NCI-H2029 (cell line): ENCODE data around the gene NRTN.

ENCODE experiments used
- DNase-seq: peaks from one replicate; lab custom pipeline; 2025; lab: John Stamatoyannopoulos, UW

NRTN gene

DNA sequence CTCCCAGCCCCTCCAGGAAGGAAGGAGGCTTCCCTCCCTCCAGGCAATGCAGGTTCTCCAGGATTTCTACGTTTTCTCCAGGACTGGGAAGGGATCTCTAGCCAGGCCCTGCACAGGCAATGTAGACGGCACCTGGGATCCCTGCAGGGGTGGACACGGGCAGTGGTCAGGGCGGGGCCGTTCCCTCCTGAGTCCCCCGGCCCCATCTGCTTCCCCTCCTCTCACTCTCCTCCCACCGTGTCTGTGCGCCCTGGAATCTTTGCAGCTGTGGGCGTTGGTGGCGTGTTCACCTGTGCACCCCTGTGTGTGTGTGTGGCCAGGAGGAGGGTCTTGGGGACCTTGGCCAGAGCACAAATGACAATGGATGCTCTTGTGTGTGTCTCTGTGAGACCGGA lies 10.0 kb downstream of the NRTN start:
- no peak for DNase-seq

DNA sequence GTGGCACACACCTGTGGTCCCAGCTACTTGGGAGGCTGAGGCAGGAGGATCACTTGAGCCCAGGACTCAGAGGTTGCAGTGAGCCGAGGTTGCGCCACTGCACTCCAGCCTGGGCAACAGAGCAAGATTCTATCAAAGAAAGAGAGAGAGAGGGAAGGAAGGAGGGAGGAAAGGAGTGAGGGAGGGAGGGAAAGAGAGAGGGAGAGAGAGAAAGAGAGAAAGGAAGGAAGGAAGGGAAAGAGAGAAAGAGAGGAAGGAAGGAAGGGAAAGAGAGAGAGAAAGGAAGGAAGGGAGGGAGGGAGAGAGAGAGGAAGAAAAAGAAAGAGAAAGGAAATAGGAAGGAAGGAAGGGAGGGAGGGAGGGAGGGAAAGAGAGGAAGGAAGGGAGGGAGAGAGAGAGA lies 12.4 kb downstream of the NRTN start:
- DNase-seq: no peak

DNA sequence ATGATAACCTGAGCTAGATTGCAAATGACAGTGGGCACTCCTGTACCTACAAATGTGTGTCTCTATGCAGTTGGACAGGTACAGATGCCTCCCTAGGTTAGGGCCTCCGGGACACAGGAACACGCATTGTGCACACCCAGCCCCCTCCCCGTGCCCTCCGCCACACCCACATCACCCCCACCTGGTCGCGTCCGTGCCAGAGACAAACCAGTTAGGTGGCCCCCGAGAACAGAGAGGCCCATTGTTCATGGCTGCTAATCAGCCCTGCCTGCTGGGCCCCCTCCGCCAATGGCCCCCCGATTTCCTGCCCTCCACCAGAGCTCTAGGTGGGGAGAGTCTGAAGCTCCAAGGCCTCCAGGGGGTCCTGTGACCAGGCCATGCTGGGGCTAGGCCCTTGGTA lies 13.7 kb downstream of the NRTN start:
- no peak for DNase-seq

DNA sequence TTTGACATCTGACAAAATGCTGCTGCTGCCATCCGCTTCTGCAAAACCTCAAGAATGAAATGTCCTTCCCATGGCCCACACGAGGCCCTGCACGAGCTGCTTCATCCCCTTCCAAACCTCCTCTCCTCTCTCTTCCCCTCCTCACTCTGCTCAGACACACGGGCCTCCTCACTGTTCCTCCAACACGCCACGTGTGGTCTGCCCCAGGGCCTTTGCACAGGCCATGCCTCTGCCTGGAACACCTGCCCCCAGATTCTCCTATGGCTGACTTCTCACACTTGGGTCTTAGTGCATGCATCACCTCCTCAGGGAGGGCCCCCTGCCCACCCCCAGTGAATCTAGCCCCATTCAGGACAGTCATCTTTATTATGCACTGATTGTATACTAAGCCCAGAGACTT lies 15.9 kb downstream of the NRTN start:
- DNase-seq: no peak

DNA sequence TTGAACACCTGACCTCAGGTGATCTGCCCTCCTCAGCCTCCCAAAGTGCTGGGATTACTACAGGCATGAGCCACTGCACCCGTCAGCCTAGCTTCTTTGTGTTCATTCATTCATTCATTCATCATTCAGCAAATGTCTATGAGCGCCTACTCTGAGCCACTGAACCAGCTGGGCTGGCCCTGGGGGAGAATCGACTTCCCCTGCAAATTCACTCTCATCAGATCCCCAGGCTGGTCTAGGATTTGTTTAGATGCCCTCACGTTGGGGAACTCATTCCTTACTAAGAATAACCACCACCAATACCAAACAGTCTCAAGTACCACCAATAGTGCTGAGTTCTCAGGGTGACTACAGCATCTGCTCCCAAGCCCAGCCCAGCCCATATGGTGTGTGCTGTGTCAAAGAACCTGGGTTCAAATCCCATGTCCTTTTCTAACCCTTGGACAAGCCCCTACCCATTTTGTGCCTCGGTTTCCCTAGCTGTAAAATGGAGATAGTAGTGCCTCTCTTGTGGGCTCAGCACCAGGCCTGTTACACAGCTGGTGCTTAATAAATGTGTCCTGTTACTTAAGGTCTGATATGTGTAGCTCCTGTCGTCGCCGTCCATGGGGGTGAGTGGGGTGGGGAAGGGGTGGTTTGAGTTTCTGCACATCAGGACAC lies 16.8 kb downstream of the NRTN start:
- no peak for DNase-seq

DNA sequence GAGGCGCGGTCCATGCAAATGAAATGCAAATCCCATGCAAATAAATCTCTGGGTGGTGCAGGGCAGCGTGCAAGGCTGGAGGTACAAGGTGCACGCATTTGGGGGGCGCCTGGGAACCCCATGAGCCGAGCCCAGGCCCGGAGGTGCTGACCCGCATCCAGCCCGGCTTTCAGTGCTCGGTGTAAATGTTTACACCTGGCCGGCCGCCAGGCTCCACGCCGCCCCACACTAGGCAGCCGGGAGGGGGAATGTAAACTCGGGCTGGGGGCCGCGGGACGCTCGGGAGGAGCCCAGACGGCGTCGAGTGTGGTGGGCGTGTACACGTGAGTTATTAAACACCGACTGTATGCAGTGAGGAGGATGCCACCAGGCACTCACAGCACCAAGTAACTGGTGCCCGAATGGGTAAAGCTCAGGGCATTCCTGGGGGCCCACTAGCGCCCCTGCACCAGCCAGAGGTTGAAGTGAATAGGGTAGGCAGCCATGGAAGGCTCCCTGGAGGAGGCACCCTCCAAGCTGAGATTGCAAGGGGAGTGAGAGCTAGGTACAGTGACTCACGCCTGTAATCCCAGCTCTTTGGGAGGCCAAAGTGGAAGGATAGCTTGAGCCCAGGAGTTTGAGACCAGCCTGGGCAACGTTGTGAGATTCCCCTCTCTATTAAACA lies 17.4 kb downstream of the NRTN start:
- DNase-seq: no peak

DNA sequence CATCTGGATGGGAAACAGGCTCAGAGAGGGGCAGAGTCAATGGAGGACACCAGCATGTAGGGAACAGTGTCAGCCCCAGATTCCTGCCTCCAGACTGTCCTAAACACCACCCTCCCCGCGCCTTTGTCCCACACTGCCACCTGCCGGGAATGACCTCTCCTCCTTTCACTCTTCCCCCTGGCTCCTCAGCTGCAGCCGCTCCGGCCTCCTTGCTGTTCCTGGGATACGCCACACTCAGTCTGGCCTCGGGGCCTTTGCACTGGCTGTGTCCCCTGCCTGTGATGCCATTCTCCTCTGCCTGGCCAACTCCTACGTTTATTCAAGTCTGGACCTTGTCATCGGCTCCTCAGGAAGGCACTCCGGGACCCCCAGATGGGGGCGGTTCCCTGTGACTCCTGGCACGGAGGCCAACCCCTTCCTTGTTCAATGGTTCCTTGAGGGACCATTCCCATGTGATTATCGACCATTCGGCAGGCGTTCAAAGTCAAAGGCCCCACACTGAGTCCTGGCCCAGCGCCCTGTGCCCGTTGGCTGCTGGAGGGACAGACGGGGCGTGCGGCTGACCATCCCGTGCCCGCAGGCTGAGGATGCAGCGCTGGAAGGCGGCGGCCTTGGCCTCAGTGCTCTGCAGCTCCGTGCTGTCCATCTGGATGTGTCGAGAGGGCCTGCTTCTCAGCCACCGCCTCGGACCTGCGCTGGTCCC lies 18.9 kb downstream of the NRTN start:
- DNase-seq: no peak

DNA sequence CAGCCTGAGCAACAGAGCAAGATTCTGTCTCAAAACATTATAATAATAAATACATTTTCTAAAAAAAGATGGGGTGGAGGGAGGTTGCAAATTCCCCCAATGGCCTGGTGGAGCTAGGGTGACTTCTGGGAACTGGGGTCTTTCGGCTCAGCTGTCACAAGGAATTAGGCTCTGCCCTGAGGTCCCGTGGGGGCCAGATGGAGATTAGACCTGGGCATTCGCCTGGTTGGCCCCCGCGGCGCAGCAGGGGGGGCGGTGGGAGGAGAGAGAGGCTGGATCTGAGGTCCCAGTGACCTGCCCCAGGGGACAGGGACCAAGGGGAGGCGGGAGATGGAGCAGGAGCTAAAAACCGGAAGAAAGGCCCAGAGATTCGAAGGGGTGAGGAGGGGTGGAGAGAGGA lies 19.9 kb downstream of the NRTN start:
- no peak for DNase-seq

DNA sequence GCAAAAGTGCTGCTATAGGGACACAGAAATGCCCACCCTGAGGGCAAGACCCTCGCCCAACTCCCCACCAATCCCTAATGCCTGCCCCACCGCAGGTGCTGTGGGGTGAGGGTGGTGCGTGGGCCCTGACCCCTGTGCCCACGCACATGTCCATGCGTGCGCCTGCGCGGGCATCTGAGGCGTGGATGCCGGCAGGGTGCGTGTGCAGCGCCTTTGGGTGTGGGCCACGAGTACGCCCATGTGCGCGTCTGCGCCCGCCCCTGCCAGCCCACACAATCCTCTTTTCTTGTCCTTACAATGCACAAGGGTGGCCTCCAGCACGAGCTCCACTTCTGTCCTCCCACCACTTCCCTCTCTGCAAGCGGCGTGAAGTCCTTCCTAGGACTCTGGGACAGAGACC lies 20.3 kb downstream of the NRTN start:
- no peak for DNase-seq

DNA sequence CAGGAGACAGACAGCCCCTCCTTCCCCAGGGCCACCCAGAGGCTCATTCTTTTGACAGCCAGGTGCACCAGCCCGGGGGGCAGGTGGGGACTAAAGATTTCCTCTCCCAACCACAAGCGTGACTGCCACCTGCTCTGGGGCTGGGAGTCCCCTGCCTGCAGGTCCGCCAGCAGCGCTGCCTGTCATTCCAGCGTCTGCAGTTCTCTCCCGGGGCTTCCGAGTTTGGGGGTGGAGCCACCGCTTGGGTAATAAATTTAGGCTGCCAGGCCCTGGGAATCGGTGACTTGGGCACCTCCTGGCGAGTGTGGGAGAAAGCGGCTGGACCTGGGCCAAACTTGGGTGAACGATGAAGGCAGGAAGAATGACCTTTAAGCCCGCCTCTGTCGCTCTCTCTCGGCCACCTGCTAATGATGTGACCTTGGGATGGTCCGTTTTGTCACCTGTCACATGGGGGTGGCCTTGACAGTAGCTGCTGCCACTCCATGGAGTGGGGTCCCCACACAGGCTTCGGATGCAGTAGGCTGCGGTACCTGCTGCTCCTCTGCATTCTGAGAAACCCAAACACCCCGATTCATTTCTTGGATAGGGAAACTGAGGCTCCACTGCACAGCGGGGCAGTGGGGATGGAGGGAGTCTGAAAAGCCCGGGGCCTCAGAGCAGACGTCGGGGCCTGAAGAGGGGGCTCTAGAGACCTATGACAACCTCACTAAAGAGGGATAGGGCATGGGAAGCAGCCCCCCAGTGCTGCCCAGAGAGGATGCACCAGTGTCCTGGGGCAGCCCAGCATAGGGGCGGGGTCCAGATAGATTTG lies 21.9 kb downstream of the NRTN start:
- DNase-seq: peak; percentile 91

DNA sequence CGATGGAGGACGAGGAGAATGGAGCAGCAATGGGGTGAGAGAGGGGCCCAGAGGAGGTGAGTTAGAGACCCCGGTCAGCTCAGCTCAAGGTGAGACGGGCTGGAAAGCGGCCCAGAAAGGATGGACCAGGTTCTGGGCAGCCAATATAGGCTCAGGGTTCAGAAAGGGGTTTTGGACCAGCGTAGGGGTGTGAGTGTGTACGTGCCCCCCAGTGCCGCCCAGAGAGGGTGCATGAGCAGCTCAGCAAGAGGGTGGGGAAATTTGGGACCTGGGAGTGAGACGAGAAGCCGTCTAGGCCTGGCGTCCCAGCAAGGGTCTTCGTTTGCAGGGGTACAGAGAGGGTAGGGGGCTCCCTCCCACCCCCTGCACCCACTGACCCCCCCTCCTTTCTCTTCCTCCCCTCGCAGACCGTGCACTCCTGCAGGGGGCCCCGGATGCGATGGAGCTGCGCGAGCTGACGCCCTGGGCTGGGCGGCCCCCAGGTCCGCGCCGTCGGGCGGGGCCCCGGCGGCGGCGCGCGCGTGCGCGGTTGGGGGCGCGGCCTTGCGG lies 22.5 kb downstream of the NRTN start:
- no peak for DNase-seq

DNA sequence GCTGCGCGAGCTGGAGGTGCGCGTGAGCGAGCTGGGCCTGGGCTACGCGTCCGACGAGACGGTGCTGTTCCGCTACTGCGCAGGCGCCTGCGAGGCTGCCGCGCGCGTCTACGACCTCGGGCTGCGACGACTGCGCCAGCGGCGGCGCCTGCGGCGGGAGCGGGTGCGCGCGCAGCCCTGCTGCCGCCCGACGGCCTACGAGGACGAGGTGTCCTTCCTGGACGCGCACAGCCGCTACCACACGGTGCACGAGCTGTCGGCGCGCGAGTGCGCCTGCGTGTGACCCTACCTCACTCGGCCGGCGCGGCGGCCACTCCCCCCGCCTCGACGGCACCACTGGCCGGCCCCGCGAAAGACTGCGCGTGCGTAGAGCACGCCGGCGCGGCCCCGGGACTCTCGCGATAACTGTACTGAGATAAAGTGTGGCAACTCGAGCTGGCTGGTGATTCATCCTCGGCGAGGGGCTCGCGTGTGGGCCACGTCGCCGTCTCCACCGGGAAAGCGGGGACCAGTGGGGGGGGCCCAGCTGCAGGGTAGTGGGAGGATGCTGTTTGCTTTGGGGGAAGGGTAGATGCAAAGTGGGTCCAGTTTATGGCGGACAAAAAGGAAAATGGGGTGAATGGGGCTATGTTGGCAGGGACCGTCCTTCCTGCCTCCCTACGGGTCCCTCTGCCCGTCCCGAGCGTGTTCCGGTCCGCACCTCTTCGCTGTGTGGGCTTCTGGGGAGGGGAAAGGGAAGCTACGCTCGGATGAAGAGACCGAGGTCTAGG lies 23.2 kb downstream of the NRTN start:
- DNase-seq: peak; percentile 95

DNA sequence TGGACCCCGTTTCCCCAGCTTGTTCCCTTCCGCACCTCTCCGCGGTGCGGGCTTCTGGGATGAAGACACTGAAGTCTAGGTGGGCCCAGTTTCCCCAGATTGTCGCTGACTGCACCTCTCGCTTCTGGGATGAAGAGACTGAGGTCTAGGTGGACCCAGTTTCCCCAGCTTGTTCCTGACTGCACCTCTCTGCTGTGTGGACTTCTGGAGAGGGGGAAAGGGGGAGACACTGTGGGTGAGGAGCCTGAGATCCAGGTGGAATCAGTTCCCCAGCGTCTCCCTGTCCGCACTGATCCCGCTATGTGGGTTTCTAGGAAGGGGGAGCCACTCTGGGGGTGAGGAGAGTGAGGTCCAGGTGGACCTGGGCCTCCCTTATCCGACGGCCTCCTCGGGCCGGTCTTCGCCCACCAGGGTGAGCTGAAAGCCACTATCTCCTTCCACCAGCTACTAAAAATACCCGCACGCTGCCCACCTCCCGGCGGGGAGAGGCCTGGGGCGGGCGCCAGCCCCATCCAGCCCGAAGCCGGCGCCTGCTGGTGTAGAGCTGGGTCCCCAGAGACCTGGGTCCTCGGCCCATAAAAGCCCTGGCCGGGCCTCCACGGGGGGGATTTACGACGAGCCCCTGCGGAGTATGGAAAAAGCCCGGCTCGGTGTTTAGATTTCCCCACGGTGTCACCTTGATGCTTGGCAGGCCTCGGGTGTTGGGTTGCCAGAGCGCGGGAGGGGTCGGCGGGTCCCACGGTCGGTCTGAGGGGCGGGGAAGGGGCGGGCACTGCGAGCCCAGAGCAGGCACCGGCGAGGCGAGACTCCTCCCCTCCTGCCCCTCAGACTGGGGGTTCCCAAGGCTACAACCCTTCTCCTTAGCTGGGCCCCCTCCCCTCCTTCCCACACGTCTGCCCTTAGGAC lies 24.0 kb downstream of the NRTN start:
- DNase-seq: peak; percentile 67

DNA sequence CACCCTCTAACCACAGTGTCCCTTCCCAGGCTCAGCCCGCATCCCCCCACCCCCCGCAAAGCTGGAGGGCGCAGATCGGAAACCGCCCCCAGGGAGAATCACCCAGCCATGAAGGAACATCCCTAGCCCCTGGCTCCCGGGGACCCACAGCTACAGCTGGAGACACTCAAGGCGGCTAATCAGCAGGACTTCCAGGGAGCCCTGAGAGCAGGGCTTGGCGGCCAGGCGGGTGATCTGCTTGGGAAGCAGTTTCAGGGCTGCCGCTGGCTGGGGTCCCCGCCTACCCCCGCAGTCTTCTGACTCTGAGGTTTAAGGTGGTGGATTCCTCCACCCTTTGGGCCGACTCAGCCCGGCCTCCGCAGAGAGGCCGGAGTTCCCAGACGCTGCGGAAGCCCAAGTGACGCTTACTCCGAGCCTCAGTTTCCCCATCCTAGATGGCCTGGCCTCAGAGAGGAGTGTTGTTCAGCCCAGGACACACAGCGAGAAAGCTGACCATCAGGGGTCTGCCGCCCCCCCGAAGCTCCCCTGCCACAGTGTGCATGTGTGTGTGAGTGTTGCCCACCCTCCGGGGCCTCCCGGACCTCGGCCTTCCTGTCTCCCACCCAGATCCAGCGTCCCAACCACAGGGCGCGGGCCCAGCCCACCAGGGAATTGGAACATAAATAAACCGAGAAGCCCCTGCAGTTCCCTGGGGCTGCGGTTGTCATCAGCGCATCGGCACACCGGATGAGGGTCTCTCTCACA lies 24.9 kb downstream of the NRTN start:
- no peak for DNase-seq

DNA sequence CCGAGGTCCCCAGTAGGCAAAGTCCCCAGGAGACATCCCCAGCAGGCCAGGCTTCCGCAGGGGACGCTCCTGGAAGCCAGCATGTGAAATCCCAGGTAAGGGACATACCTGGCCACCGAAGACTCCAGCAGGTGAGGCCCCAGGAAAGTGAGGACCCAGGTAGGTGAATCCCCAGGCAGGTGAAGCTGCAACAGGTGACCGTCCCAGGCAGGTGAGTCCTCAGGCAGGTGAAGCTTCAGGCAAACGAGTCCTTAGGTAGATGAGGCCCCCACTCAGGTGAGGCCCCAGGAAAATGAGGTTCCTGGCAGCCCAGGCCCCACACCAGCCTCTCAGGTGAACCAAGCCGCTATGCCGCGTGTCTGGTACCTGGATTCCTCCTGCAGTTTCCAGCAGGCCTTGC lies 26.3 kb downstream of the NRTN start:
- DNase-seq: no peak

DNA sequence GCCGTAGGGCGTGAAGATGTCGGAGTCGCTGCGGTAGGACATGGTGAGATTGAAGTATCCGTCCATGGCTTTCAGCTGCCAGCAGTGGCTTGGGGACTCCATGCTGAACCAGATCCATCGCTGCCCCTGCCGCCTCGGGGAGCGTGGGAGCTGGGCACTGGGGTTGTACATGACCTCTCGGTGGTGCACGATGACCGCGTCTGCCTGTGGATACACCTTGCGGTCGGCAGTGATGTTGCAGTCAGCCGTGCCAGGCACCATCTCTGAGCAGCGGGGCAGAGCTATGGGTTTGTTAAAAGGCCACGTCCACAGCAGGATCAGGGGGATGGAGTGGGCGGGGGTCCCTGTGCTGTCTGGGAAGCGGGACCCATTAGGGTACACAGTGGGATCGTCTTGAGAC lies 27.2 kb downstream of the NRTN start:
- DNase-seq: no peak

DNA sequence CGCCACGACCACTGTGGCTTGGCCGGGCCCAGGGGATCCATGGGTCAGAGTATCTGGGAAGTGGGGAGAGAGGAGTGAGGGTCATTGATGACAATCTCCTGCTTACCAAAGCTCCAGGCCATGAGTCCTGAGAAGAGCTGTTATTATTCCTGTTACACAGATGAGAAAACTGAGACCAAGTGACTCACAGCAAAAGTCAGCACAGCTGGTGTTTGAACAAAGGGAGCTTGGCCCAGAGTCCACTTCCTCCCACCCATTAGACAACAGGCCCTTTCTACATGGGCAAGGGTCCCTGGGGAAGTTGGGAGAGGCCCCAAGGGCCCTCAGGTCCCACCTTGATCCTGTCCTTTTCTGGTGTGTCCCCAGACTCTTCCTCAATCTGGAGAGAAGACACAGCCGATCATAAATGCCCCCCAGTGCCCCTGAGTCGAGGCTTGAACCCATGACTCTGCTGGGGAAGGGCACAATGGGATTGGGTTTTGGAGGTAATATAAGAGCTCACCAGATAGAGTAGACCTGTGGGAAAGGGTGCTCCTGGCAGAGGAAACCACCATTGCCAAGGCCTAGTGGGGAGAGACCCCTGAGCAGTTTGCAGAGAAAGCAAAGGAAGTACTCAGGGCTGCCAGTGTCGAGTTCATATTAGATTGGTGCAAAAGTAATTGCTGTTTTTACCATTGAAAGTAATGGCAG lies 27.8 kb downstream of the NRTN start:
- DNase-seq: no peak

DNA sequence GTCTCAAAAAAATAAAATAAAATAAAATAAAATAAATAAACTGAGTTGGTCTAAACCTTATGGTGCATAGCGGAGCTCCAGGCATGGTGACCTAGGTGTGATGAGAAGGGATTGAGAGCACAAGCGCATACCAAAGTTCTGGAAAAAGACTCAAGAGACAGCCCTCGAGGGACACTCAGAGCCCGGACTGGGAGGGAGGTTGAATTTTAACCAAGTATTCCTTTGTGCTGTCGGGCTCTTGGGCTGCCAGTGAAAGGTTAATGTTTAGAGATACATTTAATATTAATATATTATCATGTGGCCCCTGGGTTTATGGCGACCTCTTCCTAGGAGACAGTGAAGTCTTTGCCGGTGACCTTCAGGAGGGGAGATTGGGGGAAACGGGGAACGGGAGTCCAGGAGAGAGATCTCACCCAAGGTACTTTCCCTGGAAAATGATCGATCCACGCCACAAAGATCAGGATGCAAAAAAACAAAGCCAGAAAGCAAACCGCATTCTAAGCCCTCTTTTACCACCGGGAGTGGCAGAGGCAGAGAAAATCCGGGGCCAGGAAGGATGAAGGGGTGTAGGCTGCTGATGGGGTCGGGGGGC lies 33.0 kb downstream of the NRTN start:
- DNase-seq: no peak
